ENCODE data around the gene TMEM156.

The TMEM156 gene

DNA sequence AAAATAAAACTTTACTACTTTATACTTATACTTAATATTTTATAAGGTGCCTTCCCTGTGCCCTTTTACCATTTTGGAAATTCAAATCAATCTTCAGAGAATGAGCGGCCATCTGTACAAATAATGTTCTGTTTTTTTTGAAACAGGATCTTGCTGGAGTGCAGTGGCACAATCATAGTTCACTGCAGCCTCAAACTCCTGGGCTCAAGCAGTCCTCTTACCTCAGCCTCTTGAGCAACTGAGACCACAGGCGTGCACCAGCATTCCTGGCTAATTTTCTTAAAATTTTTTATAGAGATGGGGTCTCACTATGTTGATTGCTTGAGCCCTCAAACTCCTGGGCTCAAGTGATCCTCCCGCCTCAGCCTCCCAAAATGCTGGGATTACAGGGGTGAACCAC lies 111.1 kb downstream of the TMEM156 start:
- ATAC-seq: no peak

DNA sequence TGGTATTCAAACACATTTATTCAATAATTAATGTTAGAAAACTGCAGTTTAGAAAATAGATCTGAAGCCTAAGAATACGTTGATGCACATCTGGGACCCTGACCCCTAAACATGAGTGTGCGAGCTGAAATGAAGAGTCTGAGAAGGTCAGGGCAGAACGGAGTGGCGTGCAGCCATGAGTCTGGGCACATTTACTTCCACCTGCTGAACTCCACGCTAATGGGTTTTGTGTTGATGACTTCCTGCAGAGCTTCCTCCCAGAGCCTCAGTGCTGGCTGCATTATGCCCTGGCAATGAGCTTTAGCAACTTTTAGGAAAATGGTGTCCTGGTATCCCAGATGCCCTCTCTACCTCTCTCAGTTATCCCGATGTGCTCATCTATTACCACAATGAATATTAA lies 111.5 kb downstream of the TMEM156 start:
- ATAC-seq: no peak

DNA sequence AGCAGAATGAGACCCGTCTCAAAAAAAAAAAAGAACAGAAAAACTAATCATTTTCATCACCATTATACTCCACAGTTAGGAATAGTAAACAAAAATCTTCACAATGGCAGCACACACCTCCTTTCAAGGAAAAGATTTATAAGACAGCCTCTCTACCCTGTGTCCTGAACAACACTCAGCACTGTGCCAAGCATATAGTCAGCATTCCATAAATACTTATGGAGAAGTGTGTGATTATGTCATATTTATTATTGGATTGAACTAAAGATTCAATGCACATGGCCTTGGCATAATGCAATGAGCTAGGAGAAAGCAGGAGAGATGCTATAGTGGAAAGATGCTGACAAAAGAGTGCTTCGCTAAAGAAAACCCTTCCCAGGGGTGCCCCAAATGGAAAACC lies 112.0 kb downstream of the TMEM156 start:
- ATAC-seq: no peak

DNA sequence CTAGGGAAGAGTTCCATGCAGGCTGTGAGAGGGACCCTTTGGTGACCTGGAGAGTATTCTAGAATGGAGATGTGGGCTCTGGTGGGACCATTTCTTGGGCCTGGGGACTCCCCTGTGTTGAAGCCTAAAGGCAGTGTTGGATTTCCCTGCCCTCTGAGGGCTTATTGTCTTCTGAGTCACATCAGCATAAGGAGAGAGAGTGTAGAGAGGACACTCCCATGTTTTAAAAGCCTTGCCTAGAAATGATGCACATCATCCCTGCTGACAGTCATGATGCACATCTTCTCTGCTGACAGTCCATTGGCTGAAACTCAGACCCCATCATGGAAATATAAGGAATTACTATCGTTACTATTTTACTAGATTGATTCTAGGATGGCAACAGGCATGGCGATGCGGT lies 112.7 kb downstream of the TMEM156 start:
- no peak for ATAC-seq

DNA sequence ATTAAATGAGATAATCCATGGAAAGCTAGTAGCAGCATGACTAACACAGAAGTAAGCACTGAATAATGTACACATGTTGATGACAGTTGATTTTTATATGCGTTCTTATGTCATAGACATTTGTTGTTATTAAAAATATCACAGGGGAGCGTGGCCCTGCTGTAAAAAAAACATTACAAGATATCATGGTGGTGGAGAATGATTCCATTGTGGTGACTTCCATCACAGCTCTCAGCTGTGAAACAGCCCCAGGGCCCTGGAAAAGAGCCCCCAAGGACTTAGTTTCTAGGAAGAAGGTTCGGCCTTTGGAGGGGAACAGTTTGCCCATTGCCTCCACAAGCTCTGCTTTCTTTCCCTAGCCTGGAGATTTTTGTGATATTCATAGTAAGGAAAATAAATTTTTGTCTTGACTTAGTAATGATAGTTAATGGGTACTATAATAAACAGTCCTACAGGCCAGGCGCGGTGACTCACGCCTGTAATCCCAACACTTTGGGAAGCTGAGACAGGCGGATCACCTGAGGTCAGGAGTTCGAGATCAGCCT lies 114.7 kb downstream of the TMEM156 start:
- no peak for ATAC-seq
